HuH-7.5 (cell line): ENCODE measurements around the gene USP8.

Source experiments
- DNase-seq: peaks from one replicate; pipeline ENCODE4 v3.0.0; 2011; ENCODE audit warnings: low spot score

The USP8 gene

GRCh38 chr15:50543556-50543955, 119.4 kb downstream of the USP8 start:
- no peak for DNase-seq

DNA sequence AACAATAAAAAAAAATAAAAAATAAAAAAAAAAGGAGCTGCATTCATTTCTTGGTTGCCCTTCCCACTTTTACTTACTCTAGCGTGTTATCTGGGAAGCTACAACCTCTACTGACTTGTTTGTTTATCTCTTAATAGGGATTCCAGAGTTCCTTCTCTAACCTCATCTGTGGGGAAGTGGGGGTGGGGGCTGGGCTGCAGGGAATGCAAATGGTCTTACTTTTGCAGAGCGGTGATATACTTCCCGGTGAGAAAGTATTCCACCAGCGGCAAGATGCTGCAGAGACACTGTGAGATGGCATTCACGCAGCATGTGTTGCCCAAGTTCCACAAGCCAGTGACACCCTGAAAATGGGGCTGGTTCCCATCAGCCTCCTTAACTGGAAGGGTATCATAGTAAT, 120.2 kb downstream of the USP8 start:
- no peak for DNase-seq

- no peak for DNase-seq
These were observed 122.4 kb downstream of the USP8 start, which contains the start of gene USP50 for GRCh38 chr15:50546566-50546965. USP50 (minus strand) TSS chr15:50546666; CDS start chr15:50546525, 141 bp downstream.

- DNase-seq: no peak
These were observed 125.1 kb downstream of the USP8 start for GRCh38 chr15:50549326-50549725.

DNA sequence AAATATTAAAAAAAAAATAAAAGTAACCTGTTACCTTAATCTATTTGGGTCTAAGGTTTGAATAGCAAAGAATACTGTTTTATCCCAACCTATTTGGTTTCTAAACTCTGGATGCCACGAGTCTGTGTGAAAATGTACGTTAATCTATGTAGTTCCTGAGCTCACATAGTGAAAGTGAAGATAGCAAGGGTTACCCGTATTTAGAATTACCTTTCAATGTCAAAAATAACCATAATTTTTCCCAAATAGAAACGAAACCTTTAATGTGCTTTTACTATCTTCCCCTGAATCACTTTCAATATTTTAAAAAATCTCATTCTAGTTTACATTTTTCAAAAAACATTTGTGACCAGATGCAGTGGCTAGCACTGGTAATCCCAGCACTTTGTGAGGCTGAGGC, 128.0 kb downstream of the USP8 start:
- no peak for DNase-seq

DNA sequence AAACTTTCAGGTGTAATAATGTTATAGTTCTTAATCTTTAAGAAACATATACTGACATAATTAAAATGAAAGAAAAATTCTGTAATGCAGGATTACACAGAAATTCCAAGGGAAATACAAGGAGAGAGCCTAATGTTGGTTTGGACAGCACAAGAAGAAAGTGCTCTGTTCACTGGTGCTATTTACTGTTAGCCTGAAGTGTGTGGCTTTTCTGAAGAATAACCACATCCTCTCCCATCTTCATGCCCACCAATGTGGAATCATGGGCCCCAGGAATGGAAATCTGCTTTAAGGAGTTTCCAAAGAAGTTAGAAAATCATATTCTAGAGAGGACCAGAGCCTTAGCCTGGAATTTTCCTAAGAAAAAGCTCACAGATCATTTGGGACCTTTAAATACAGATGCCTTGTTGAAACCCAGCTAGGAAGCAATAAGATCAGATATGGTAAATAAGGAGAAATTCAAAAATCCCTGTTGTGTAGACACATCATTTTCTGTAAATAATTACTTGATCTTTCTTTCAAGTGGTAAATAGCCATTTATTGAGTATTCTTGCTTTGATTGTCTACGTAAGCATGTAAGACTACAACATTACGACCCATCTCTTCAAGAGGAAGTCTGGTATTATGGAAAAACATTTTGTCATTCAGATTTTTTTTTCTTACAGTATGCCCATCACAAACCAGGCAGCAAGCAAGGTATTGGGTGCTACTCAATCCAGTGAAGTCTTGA, 132.6 kb downstream of the USP8 start:
- DNase-seq: no peak

- DNase-seq: no peak
These were observed 133.8 kb downstream of the USP8 start for GRCh38 chr15:50558012-50558411.

DNA sequence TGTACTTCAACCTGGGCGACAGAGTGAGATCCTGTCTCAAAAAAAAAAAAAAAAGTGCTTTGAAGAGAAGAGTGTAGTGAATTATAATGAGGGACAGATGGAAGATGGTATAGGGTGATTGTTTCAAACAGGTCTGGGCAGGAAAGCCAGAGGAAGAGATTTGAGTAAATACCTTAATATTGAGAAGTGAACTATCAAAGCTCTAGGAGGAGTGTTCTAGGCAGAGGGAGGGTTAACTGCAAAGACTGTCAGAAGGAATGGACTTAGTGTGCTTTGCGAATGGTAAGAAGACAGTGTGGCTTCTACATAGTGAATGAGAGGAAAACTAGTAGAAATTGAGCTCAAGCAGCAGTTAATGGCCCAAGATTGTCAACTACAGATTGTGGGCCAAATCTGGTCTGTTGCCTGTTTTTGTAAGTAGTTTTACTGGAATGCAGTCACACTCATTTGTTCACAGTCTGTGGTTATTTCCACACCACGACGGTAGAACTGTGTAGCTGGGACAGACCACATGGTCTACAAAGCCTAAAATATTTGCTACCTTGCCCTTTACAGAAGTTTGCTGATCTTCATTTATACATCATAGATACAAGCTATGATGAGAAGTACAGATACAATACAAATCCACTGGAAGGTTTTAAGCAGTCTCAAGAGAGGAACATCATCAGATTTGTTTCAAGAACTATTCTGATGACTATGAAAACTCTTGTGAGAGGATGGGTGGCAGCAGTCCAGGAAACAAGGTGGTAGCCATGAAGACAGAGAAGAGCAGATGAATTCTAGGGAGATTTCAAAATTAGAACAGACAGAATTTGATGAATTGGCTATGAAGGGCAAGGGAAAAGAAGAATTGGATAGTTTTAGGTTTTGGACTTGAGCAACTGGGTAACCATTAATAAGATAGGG, 138.8 kb downstream of the USP8 start:
- DNase-seq: no peak

- DNase-seq: no peak
These were observed 139.6 kb downstream of the USP8 start for GRCh38 chr15:50563756-50564155.
